NT2/D1 (cell line): Measurements from ENCODE around the gene ABCG1.

Experiments
- YY1 ChIP-seq: IDR thresholded peaks from 2 replicates; pipeline ENCODE4 v1.6.1; 2011; ENCODE audit not compliant: insufficient read length, insufficient read depth
- ZNF274 ChIP-seq: IDR thresholded peaks from 2 replicates; pipeline ENCODE4 v1.6.1; 2011; ENCODE audit warnings: mild to moderate bottlenecking, low read depth, low read length

GRCh38 chr21:42311160-42311559, 92.2 kb downstream of the ABCG1 start:
- no peak for TF ChIP-seq YY1
- TF ChIP-seq ZNF274, result no peak
